Memory B cell (primary cell): ENCODE measurements around the gene PALLD.
"Not testable (repeated sequence)": the region's sequence is repeated elsewhere in the genome, so short reads cannot be mapped to it uniquely, and the experiment has no call there.

Source experiments
- ATAC-seq: fragments of 150-1000 bp; cut with Tn5 transposase; 2 replicates; pipeline ENCODE4 v1.10.0; 2021; ENCODE audit warnings: low read depth, mild to moderate bottlenecking, moderate library complexity
- DNase-seq, 2 donors: peaks; one replicate each; pipeline ENCODE4 v3.0.0; 2022; ENCODE audit warnings: low spot score in 2 of 2
- H3K27ac Mint-ChIP-seq: one replicate; pipeline ENCODE4 v1.8.0; 2022; ENCODE audit warnings: mild to moderate bottlenecking, moderate library complexity, mixed read lengths
- H3K27me3 Mint-ChIP-seq: one replicate; pipeline ENCODE4 v1.8.0; 2022; ENCODE audit warnings: mixed read lengths
- H3K36me3 Mint-ChIP-seq: one replicate; pipeline ENCODE4 v1.8.0; 2022; ENCODE audit warnings: mild to moderate bottlenecking, mixed read lengths
- H3K4me1 Mint-ChIP-seq: one replicate; pipeline ENCODE4 v1.8.0; 2022; ENCODE audit warnings: mixed read lengths
- H3K4me3 Mint-ChIP-seq: one replicate; pipeline ENCODE4 v1.8.0; 2022; ENCODE audit warnings: mild to moderate bottlenecking, moderate library complexity, mixed read lengths
- H3K9me3 Mint-ChIP-seq: one replicate; pipeline ENCODE4 v1.8.0; 2022; ENCODE audit warnings: mixed read lengths

The PALLD gene

DNA sequence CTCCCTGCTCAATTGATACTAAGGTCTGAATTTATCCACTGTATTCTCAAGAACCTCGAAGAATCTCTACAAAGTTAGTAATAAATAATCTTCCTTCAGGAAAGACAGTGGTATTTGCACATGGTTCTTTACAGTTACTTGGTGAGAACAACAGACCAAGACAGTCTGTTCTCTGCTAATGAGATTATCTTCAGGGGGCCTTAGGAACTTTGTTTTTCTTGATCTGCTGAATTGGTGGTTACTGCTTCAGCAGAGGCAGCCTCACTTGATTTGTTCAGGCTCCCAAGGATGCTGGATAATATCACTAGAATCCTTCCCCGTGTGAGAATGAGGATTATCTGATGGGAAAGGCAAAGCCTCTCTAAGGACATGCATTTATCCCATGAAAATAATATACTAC lies 448.4 kb downstream of the PALLD start:
- no peak for DNase-seq

DNA sequence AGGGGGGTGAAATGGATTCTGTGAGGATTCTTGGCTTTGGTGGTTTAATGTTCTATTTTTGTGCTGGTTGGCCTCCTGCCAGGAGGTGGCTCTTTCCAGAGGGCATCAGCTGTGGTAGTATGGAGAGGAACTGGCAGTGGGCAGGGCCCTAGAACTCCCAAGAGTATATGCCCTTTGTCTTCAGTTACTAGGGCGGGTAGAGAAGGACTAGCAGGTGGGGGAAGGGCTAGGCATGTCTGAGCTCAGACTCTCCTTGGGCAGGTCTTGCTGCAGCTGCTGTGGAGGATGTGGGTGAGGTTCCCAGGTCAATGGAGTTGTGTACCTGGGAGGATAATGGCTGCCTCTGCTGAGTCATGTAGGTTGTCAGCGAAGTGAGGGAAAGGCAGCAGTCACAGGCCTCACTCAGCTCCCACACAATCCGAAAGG lies 456.0 kb downstream of the PALLD start:
- H3K36me3 Mint-ChIP-seq: peaks cover 14% of the 10 kb centered on the region
- H3K27me3 Mint-ChIP-seq, DNase-seq, H3K4me3 Mint-ChIP-seq, H3K9me3 Mint-ChIP-seq, ATAC-seq, H3K4me1 Mint-ChIP-seq, H3K27ac Mint-ChIP-seq: not testable (repeated sequence)

More for the DNA sequence above, 448.4 kb downstream of the PALLD start:
- H3K27me3 Mint-ChIP-seq: no peaks in the 10 kb centered on the region
- H3K4me1 Mint-ChIP-seq: no peaks in the 10 kb centered on the region
- H3K4me3 Mint-ChIP-seq: no peak overlapping the region
- no peak overlapping the region for H3K27ac Mint-ChIP-seq
- peaks cover 11% of the 10 kb centered on the region for H3K36me3 Mint-ChIP-seq
- ATAC-seq: no peak
- H3K9me3 Mint-ChIP-seq: peaks cover 7% of the 10 kb centered on the region

DNA sequence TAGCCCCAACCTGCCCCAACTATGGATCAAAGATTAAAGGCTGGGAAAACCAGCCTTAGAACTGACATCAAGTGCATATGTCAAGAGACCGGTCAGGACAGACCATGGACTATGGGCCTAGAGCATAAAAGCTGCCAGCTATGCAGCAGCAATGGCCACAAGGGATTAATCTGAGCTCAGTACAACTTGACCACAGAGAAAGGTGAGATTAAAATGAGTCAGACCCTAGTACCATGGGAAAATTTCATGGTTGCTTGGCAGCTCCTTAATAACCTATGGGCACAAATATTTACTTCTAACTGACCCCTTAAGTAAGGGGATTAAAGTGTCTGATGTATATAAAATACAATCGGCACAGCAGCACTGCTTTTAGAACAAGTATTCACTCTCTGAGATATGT lies 458.8 kb downstream of the PALLD start:
- DNase-seq (no peak), ATAC-seq (no peak)
- peaks cover 10% of the 10 kb centered on the region for H3K36me3 Mint-ChIP-seq
- H3K27ac Mint-ChIP-seq: no peak overlapping the region
- no peak overlapping the region for H3K4me3 Mint-ChIP-seq
- no peaks in the 10 kb centered on the region for H3K27me3 Mint-ChIP-seq
- no peaks in the 10 kb centered on the region for H3K4me1 Mint-ChIP-seq
- peaks cover 1% of the 10 kb centered on the region for H3K9me3 Mint-ChIP-seq

DNA sequence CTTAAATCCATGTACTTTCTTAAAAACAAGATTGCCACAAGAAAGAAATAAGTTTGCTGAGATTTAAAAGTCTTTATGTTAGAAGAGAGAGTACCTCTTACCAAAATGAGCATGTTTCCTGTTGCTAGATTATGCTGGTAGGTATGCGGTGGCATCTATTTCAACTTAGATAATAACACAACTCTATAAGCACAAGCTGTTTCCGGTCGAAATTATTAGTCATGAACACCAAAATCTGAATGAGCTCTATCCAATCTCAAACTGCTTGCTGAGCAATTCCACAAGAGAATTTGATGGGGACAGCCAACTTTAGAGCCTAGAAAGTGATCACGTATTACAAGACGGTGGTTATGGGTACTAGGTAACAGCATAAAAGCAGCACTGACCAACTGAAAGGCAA lies 463.9 kb downstream of the PALLD start:
- Mint-ChIP-seq H3K9me3 (peaks cover 1% of the 10 kb centered on the region), H3K4me1 (no peaks in the 10 kb centered on the region), H3K36me3 (peaks cover 4% of the 10 kb centered on the region), H3K27ac (no peak overlapping the region), H3K27me3 (no peaks in the 10 kb centered on the region), H3K4me3 (no peak overlapping the region)
- DNase-seq: no peak
- no peak for ATAC-seq

DNA sequence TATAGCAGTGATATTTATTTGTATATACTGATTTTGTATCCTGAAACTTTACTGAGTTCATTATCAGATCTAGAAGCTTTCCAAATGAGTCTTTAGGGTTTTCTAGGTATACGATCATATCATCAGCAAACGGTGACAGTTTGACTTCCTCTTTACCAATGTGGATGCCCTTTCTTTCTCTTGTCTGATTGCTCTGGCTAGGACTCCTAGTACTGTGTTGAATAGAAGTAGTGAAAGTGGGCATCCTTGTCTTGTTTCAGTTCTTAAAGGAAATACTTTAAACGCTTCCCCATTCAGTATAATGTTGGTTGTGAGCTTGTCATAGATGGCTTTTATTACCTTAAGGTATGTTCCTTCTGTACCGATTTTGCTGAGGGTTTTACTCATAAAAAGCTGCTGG lies 475.7 kb downstream of the PALLD start:
- Mint-ChIP-seq H3K36me3 (peaks cover 9% of the 10 kb centered on the region), H3K9me3 (peaks cover 14% of the 10 kb centered on the region), H3K27me3 (no peaks in the 10 kb centered on the region), H3K27ac (no peak overlapping the region), H3K4me3 (no peak overlapping the region), H3K4me1 (no peaks in the 10 kb centered on the region)
- DNase-seq: no peak
- no peak for ATAC-seq
